GM18517 (cell line): ENCODE measurements around the gene KRT80.

Experiments used
- ATAC-seq: cut with Tn5 transposase; IDR thresholded peaks from one replicate; pipeline ENCODE4 v1.9.1; 2021; ENCODE audit warnings: mild to moderate bottlenecking, moderate library complexity; ENCODE audit not compliant: unreplicated experiment

Gene KRT80

GRCh38 chr12:52211716-52212585, 20.1 kb upstream of the KRT80 start:
- ATAC-seq: no peak

GRCh38 chr12:52210925-52211650, 19.3 kb upstream of the KRT80 start:
- ATAC-seq: no peak

- ATAC-seq: no peak
These were observed 18.5 kb upstream of the KRT80 start for GRCh38 chr12:52210186-52210924.

GRCh38 chr12:52209321-52209720, 17.5 kb upstream of the KRT80 start:
- no peak for ATAC-seq

- ATAC-seq: no peak
These were observed 16.8 kb upstream of the KRT80 start for GRCh38 chr12:52208424-52209165.

GRCh38 chr12:52207895-52208294, 16.1 kb upstream of the KRT80 start:
- no peak for ATAC-seq

- no peak for ATAC-seq
These were observed 15.3 kb upstream of the KRT80 start for GRCh38 chr12:52207106-52207505.

- no peak for ATAC-seq
These were observed 14.7 kb upstream of the KRT80 start for GRCh38 chr12:52206304-52207040.

GRCh38 chr12:52205612-52206303, 13.9 kb upstream of the KRT80 start:
- no peak for ATAC-seq

- no peak for ATAC-seq
These were observed 13.2 kb upstream of the KRT80 start for GRCh38 chr12:52204931-52205505.

- no peak for ATAC-seq
These were observed 12.5 kb upstream of the KRT80 start for GRCh38 chr12:52204095-52204930.

GRCh38 chr12:52203079-52203921, 11.5 kb upstream of the KRT80 start:
- ATAC-seq: no peak

- no peak for ATAC-seq
These were observed 10.7 kb upstream of the KRT80 start for GRCh38 chr12:52202361-52203078.

- ATAC-seq: no peak
These were observed 9.6 kb upstream of the KRT80 start for GRCh38 chr12:52201451-52201839.

GRCh38 chr12:52200781-52201450, 9.1 kb upstream of the KRT80 start:
- ATAC-seq: no peak

- no peak for ATAC-seq
These were observed 8.4 kb upstream of the KRT80 start for GRCh38 chr12:52200086-52200780.
